ENCODE measurements around the gene BCL7C.
"Not testable (repeated sequence)": the region's sequence is repeated elsewhere in the genome, so short reads cannot be mapped to it uniquely, and the experiment has no call there.

The BCL7C gene

GRCh38 chr16:30875871-30876801 lies 17.7 kb downstream of the BCL7C start:
- no peak for TF ChIP-seq ZNF274 (IDR thresholded peaks at IDR 0.05; ENCODE audit: low read depth, low read length)
- peak overlapping the region; percentile 87 for H3K4me3 ChIP-seq (ENCODE audit: low read length)

DNA sequence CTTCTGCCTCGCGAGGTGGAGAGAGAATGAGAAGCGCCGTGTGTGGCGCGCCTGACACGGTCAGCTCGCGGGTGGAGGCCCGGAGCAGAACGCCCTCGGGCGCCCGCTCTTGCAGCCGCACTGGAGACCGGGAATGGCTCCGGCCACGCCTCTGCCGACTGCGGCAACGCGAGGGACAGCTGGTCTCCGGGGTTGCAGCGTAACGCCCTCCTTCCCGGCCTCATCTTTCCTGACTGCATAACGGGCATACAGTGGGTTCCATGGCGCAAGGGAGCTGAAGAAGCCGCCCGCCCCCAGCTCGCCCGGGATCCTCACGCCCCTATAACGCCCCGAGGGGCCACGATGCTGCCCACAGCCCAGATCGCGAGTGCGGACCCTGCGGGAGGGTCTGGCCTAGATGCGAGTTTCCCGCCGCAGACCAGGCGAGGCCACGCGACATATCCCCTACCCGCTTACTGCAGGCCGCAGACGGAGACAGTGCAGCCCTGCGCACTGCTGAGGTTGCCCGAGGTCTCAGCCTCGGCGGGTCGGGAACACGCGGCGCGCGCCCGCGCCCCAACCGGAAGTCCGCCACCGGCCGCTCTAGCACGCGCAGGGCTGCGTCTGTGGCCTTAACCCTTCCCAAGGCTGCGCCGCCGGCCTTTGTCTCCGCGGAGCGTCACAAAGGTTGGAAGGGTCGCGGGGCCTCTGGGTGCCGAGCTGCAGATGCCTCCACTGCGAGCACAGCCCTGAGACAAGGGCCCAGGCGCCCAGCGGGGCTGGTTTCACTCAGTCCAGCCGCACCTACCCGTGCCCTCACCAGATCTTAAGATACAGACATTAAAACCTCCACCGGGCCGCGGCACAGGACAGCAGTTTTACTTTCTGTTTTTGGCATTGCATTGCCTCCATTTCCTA lies 18.8 kb downstream of the BCL7C start:
- H3K4me3 ChIP-seq (ENCODE audit: low read length): peak overlapping the region; percentile 87
- no peak for TF ChIP-seq ZNF274 (IDR thresholded peaks at IDR 0.05; ENCODE audit: low read depth, low read length)

GRCh38 chr16:30874244-30874820 lies 19.5 kb downstream of the BCL7C start:
- TF ChIP-seq ZNF274 (IDR thresholded peaks at IDR 0.05; ENCODE audit: low read depth, low read length): no peak

DNA sequence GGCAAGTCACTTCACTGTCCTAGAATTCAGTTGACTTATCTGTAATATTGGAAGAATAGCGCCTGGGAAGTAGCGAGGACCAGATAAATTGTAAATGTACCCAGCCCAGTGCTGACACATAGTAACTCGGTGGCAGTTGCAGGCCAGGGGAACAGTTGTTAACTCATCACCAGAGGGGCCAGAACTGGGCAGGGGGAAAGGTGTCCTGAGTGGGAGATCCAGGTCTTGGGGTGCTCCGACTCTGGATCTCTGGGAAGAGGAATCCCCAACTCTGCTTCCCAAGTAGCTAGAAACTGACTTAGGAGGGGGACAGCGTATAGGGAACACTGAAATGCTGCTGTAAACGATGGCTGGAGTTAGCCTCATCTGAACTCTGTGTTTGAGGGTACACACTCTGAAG lies 23.0 kb downstream of the BCL7C start:
- no peak overlapping the region for H3K4me3 ChIP-seq (ENCODE audit: low read length)
- no peak for TF ChIP-seq ZNF274 (IDR thresholded peaks at IDR 0.05; ENCODE audit: low read depth, low read length)

More at GRCh38 chr16:30874244-30874820, 19.5 kb downstream of the BCL7C start:
- H3K4me3 ChIP-seq (ENCODE audit: low read length): peak overlapping the region; percentile 87

DNA sequence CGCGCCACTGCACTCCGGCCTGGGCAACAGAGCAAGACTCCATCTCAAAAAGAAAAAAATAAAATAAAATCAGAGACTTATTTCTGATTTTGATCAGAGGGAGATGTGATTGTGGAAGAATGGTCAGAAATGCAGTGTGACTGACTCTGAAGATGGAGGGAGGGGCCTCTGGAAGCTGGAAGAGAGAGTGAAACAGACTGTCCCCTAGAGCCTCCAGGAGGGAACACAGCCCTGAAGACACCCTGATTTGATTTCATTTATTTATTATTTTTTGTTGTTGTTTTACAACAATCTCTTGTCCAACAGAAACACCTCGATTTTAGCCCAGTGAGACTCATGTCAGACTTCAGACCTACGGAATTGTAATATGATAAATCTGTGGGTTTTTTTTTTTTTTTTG lies 26.1 kb downstream of the BCL7C start:
- H3K4me3 ChIP-seq (ENCODE audit: low read length): no peak overlapping the region
- TF ChIP-seq ZNF274 (IDR thresholded peaks at IDR 0.05; ENCODE audit: low read depth, low read length): no peak

GRCh38 chr16:30866031-30866430 lies 27.8 kb downstream of the BCL7C start:
- no peak overlapping the region for H3K4me3 ChIP-seq (ENCODE audit: low read length)
- TF ChIP-seq ZNF274 (IDR thresholded peaks at IDR 0.05; ENCODE audit: low read depth, low read length): no peak

DNA sequence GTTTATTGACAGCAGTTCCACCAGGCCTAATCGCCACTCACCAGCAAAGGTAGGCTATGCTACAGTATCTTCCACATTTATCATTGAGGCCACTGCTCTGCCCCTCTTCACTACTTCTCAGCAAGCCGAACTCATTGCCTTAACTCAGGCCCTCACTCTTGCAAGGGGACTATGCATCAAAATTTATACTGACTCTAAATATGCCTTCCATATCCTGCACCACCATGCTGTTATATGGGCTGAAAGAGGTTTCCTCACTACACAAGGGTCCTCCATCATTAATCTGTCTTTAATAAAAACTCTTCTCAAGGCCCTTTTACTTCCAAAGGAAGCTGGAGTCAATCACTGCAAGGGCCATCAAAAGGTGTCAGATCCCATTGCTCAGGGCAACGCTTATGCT lies 30.7 kb downstream of the BCL7C start:
- not testable (repeated sequence) for H3K4me3 ChIP-seq (ENCODE audit: low read length)

DNA sequence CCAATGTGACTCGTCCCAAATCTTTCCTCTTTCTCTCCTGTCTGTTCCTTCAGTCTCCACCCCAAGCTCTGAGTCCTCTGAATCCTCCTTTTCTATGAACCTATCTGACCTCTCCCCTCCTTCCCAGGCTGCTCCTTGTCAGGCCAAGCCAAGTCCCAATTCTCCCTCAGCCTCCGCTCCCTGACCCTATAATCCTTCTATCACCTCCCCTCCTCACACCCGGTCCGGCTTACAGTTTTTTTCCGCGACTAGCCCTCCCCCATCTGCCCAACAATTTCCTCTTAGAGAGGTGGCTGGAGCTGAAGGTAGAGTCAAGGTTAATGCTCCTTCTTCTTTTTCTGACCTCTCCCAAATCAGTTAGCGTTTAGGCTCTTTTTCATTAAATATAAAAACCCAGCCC lies 33.1 kb downstream of the BCL7C start:
- not testable (repeated sequence) for H3K4me3 ChIP-seq (ENCODE audit: low read length)

DNA sequence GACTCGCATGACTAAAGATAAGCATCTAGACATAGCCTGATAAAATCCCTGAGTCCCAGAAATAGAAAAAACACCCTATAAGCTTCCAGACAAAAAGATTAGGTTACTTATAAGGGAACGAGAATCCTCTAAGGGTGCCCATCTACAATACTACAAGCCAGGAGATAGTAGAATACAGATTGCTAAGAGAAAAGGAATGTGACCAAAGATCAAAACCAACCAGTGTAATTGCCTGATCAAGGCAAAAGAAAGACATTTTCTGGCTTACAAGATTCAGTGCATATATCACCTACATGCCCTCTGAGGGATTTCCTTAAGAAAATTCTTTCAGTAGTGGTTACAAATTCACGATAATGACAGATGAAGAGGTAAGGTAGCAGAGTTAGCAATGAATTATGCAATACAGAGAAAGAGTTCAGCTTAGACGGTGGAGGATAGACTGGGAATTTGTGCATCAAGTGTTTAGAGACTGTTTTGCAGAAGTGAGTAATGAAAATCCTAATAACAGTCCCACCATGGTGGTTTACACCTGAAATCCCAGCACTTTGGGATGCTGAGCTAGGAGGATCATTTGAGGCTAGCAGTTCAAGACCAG lies 35.0 kb downstream of the BCL7C start:
- no peak for TF ChIP-seq ZNF274 (IDR thresholded peaks at IDR 0.05; ENCODE audit: low read depth, low read length)
- H3K4me3 ChIP-seq (ENCODE audit: low read length): no peak overlapping the region

- H3K4me3 ChIP-seq (ENCODE audit: low read length): no peak overlapping the region
- no peak for TF ChIP-seq ZNF274 (IDR thresholded peaks at IDR 0.05; ENCODE audit: low read depth, low read length)
Observed at GRCh38 chr16:30858111-30858495, 35.8 kb downstream of the BCL7C start.

- H3K4me3 ChIP-seq (ENCODE audit: low read length): no peak overlapping the region
- no peak for TF ChIP-seq ZNF274 (IDR thresholded peaks at IDR 0.05; ENCODE audit: low read depth, low read length)
Observed at GRCh38 chr16:30853758-30854157, 40.1 kb downstream of the BCL7C start.

DNA sequence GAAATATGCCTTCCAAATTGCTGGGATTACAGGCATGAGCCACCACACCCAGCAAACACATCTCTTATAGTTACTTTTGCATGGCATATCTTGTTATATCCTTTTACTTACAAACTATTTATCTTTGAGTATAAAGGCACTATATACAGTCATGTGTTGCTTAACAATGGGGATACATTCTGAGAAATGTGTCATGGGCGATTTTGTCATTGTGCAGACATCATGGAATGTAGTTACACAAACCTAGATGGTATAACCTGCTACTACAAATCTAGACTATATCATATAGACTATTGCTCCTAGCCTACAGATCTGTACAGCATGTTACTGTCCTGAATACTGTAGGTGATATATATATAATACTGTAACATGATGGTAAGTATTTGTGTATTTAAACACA lies 43.6 kb downstream of the BCL7C start:
- no peak overlapping the region for H3K4me3 ChIP-seq (ENCODE audit: low read length)
- no peak for TF ChIP-seq ZNF274 (IDR thresholded peaks at IDR 0.05; ENCODE audit: low read depth, low read length)

DNA sequence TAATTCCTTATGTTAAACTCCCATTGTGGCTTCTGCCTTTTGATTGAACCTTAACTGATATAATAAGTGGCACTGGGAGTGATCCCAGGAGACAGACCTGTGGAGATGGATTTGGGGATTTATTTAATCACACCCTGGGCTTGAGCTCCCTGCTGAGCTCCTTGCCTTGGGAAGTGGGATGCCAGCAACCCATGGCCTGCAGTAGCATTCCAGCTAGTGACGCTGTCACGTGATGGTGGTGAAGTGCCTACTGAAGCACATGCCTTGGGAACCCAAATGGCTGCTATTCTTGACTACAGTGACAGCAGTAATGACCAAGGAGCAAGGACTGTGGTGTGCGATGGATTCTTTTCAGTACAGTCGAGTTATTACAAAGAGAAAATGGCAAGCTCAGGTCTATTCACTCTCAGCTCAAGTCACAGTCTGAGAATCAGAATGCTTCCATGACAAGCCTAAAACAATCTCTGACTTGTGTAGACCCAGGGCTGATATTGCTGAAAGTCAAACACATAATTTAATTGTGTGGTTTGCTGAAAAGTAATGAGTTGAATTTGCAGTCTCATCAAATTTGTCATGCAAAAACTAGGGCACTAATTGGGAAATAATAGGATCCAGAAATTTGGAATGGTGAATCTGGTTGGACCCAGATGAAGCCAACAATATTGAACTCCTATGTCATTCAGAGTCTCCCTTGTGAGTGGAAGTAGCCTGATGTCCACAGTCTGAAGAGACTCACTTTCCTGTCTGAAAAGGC lies 47.1 kb downstream of the BCL7C start:
- TF ChIP-seq ZNF274 (IDR thresholded peaks at IDR 0.05; ENCODE audit: low read depth, low read length): no peak

More for the DNA sequence above, 47.1 kb downstream of the BCL7C start:
- H3K4me3 ChIP-seq (ENCODE audit: low read length): no peak overlapping the region
